ENCODE data around the gene BRD1. TPM values are rescaled to one million over a fixed set of nuclear protein-coding genes. Genes with fewer than 3 reads are reported as not detected.

Gene BRD1
- total RNA-seq, 1 experiment from 2014 or later = 31.3 TPM

DNA sequence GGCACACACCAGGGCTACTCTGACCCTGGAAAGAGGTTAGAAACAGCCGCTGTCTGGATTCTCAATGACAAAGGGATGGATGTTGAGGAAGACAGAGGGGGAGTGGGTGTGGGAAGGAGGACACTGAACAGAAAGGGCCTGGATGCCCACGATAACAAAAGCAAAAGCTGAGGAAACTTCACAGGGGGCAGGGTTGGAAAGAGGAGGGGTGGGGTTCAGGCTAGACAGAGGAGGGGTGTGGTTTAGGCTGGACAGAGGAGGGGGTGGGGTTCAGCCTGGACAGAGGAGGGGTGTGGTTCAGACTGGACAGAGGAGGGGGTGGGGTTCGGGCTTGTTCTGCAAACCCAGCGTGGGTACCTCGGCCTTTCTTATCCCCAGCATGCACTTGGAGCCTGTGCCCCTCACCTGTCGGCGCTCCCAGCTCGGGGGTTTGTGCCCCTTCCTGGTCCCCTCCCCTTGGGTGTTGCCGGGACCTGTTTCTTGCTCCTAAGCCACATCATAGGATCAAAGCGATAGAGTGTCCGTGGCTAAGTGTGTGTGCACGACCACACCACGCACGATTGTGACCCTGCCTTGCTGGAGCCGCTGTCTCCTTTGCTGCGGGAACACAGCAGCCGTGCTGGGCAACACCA is 75.6 kb downstream of the BRD1 start:
- H3K36me3 ChIP-seq (ENCODE audit: control insufficient read depth in 1 of 2, insufficient read depth in 2 of 2, low read length in 2 of 2) = no peaks in the 10 kb centered on the region
- H3K9me2 ChIP-seq (ENCODE audit: insufficient read depth) = no peaks in the 10 kb centered on the region
- H3K9ac ChIP-seq (ENCODE audit: low read length) = no peak overlapping the region
- H4K20me1 ChIP-seq (ENCODE audit: insufficient read depth) = no peaks in the 10 kb centered on the region
- no peak for DNase-seq (ENCODE audit: low read depth, low spot score)
- H3K79me2 ChIP-seq (ENCODE audit: insufficient read depth, low read length) = no peaks in the 10 kb centered on the region
- no peak overlapping the region for H3K4me2 ChIP-seq (ENCODE audit: low read length)
- H3K27me3 ChIP-seq (ENCODE audit: insufficient read depth, low read length) = no peaks in the 10 kb centered on the region
- ChIA-PET CTCF (no interaction called here), RAD21 (ENCODE audit: low non-redundant PET in 1 of 2, low total read pairs in 2 of 2, uncharacterized antibody in 2 of 2, unreplicated experiment in 2 of 2) (no interaction called here), POLR2A (no interaction called here)
- no peak for TF ChIP-seq SP1 (IDR thresholded peaks at IDR 0.05; ENCODE audit: low read depth)
- TF ChIP-seq ELF1 (IDR thresholded peaks at IDR 0.05; ENCODE audit: borderline replicate concordance, low read depth) = no peak
- no peak for TF ChIP-seq EGR1 (IDR thresholded peaks at IDR 0.05; ENCODE audit: low read depth)
- TF ChIP-seq EZH2 (IDR thresholded peaks at IDR 0.05) = no peak
- TF ChIP-seq ZBTB33 (IDR thresholded peaks at IDR 0.05; ENCODE audit: extremely low read depth, insufficient replicate concordance, low read length) = no peak
- no peak for TF ChIP-seq YY1 (IDR thresholded peaks at IDR 0.05; ENCODE audit: extremely low read depth, insufficient replicate concordance, low read depth, low read length)
- TF ChIP-seq, protein P1, sequence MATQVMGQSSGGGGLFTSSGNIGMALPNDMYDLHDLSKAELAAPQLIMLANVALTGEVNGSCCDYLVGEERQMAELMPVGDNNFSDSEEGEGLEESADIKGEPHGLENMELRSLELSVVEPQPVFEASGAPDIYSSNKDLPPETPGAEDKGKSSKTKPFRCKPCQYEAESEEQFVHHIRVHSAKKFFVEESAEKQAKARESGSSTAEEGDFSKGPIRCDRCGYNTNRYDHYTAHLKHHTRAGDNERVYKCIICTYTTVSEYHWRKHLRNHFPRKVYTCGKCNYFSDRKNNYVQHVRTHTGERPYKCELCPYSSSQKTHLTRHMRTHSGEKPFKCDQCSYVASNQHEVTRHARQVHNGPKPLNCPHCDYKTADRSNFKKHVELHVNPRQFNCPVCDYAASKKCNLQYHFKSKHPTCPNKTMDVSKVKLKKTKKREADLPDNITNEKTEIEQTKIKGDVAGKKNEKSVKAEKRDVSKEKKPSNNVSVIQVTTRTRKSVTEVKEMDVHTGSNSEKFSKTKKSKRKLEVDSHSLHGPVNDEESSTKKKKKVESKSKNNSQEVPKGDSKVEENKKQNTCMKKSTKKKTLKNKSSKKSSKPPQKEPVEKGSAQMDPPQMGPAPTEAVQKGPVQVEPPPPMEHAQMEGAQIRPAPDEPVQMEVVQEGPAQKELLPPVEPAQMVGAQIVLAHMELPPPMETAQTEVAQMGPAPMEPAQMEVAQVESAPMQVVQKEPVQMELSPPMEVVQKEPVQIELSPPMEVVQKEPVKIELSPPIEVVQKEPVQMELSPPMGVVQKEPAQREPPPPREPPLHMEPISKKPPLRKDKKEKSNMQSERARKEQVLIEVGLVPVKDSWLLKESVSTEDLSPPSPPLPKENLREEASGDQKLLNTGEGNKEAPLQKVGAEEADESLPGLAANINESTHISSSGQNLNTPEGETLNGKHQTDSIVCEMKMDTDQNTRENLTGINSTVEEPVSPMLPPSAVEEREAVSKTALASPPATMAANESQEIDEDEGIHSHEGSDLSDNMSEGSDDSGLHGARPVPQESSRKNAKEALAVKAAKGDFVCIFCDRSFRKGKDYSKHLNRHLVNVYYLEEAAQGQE (IDR thresholded peaks at IDR 0.05; ENCODE audit: low read depth) = no peak
- peaks cover 4 to 11% of the 10 kb centered on the region in 2 experiments; a peak in 2 of 4 replicates for H3K9me3 ChIP-seq (ENCODE audit: control insufficient read depth in 1 of 2, insufficient read depth in 1 of 2, low read depth in 1 of 2, low read length in 2 of 2)
- H2AFZ ChIP-seq (ENCODE audit: low read depth, low read length, poor library complexity, severe bottlenecking) = no peak overlapping the region
- no peak overlapping the region for H3K27ac ChIP-seq (ENCODE audit: low read depth, low read length)
- ATAC-seq = no peak
- BruUV-seq (replicated peaks) = no TSS peak
- no peaks in the 10 kb centered on the region for H3K4me1 ChIP-seq (ENCODE audit: control insufficient read depth in 1 of 2, insufficient read depth in 2 of 2, low read length in 2 of 2)
- no peak overlapping the region for H3K4me3 ChIP-seq (replicated peaks in 1 of 2; ENCODE audit: low read depth in 1 of 2, low read length in 2 of 2)
- intact Hi-C loops (cut with micrococcal nuclease) = no loop called here
